NCI-H1048 (cell line): Measurements from ENCODE around the gene PRMT3.
"Not testable (repeated sequence)": the region's sequence is repeated elsewhere in the genome, so short reads cannot be mapped to it uniquely, and the experiment has no call there.

Experiments used
- DNase-seq: peaks from one replicate; lab custom pipeline; 2025; lab: John Stamatoyannopoulos, UW

PRMT3 gene

GRCh38 chr11:20518323-20518834, 130.9 kb downstream of the PRMT3 start:
- DNase-seq, result no peak

- no peak for DNase-seq
Measured at GRCh38 chr11:20522536-20522935, 135.0 kb downstream of the PRMT3 start.

- no peak for DNase-seq
Measured at GRCh38 chr11:20529757-20530156, 142.2 kb downstream of the PRMT3 start.

GRCh38 chr11:20530942-20531703, 143.6 kb downstream of the PRMT3 start:
- no peak for DNase-seq

GRCh38 chr11:20535271-20535881, 147.9 kb downstream of the PRMT3 start:
- DNase-seq, result no peak

GRCh38 chr11:20536365-20536764, 148.8 kb downstream of the PRMT3 start:
- no peak for DNase-seq

- no peak for DNase-seq
Measured at GRCh38 chr11:20536784-20537183, 149.3 kb downstream of the PRMT3 start.

GRCh38 chr11:20541503-20541902, 154.0 kb downstream of the PRMT3 start:
- DNase-seq, result no peak

GRCh38 chr11:20544603-20545237, 157.2 kb downstream of the PRMT3 start:
- DNase-seq, result no peak

GRCh38 chr11:20547411-20547810, 159.9 kb downstream of the PRMT3 start:
- no peak for DNase-seq

- DNase-seq, result no peak
Measured at GRCh38 chr11:20551096-20551495, 163.6 kb downstream of the PRMT3 start.

- no peak for DNase-seq
Measured at GRCh38 chr11:20555783-20556182, 168.3 kb downstream of the PRMT3 start.

- DNase-seq, result not testable (repeated sequence)
Measured at GRCh38 chr11:20556396-20556795, 168.9 kb downstream of the PRMT3 start.

- DNase-seq, result no peak
Measured at GRCh38 chr11:20558741-20559140, 171.2 kb downstream of the PRMT3 start.
